Measurements from ENCODE around the gene HDAC9.

GRCh38 chr7:19009936-19010280, 514.4 kb downstream of the HDAC9 start:
- TF ChIP-seq YY1 (IDR thresholded peaks at IDR 0.05; ENCODE audit: insufficient read depth, insufficient read length), result no peak
- no peak for TF ChIP-seq ZNF274 (IDR thresholded peaks at IDR 0.05; ENCODE audit: low read depth, low read length)
- TF ChIP-seq SUZ12 (IDR thresholded peaks at IDR 0.05; ENCODE audit: extremely low read depth, insufficient read depth, insufficient read length), result no peak
